ENCODE data around the gene TRIP13.
"Not testable (repeated sequence)": the region's sequence is repeated elsewhere in the genome, so short reads cannot be mapped to it uniquely, and the experiment has no call there.

TRIP13 gene

DNA sequence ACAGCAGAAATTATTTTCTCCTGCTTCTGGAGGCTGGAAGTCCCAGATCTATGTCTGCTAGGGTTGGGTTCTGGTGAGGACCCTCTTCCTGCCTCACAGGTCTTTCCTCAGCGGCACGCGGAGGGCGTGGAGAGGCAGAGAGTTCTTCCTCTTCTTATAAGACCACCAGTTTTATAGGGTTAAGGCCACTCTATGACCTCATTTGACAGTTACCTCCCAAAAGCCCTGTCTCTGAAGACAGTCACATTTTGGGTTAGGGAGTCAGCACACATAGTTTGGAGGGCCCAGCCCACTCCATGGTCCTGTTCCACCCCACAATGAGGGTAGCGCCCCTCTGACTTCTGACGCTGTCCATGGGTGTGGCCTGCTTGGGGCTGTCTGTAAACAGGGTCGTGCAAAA lies 46.7 kb downstream of the TRIP13 start:
- DNase-seq = no peak

DNA sequence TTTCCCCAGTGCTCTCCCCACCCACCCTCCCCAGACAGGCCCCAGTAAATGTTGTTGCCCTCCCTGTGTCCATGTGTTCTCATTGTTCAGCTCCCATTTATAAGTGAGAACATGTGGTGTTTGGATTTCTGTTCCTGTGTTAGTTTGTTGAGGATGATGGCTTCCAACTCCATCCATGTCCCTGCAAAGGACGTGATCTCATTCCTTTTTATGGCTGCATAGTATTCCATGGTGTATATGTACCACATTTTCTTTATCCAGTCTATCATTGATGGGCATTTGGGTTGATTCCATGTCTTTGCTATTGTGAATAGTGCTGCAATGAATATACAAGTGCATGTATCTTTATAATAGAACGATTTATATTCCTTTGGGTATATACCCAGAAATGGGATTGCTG lies 48.1 kb downstream of the TRIP13 start:
- DNase-seq = not testable (repeated sequence)

DNA sequence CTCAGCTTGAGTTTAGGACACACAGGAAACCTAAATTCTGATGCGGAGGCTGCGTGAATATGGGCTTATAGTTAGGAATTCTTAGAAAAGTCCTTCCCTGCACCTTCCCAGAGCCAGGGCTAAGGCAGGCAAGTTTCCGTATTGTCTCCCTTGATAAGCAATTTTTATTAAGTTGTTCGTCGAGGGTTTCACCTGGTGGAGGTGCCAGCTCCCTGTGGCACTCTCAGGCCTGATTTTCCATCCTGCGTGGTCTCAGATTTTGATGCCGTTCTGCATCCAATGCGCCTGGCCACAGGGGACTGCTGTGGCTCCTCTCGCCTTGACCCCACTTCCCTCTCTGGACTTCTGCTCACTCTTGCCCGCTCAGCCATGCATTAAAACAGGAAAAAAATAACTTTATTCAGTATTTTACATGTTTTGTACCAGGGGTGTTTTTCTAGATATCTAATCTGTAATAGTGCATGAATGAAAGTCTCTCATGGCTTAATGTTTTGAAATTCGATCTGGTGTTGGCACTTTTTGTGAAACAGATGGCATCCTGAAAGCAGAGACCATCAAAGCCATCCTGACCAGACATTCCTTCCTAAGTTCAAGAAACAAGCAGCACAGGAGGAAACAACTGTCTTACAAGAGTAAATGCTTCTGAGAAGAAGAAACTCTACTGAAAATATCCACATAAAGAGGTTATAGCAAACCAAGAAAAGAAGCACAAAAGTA lies 50.7 kb downstream of the TRIP13 start:
- no peak for DNase-seq

DNA sequence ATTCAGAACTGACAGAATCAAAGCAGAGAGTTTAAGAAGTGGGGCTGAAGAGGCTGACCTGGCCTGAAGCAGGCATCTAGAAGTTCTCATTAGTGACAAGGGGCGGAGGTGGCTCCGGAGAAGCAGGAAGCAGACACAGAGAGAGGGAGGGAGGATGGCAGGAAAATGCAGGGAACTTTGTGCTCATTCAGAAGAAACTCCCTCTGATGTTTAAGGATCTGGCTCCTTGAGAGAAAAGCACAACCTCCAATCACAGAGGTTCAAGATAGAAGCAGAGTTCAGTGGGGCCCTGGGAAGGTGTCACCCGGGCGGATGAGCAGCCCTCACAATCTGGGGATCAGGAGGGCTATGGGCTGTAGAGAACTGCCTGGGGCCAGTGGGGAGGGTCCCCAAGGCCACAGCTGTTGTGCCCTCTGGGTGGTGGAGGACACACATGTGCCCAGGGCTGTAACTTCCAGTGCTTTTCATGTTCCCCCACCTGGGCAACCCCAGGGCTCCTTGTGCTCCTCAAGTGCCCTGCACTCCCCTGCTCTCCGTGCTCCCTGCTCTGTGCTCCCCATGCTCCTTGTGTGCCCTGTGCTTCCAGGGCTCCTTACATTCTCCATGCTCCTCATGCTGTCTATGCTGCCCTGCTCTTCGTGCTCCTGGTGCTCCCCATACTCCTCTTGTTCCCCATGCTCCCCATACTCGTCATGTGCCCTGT lies 51.4 kb downstream of the TRIP13 start:
- DNase-seq = no peak

DNA sequence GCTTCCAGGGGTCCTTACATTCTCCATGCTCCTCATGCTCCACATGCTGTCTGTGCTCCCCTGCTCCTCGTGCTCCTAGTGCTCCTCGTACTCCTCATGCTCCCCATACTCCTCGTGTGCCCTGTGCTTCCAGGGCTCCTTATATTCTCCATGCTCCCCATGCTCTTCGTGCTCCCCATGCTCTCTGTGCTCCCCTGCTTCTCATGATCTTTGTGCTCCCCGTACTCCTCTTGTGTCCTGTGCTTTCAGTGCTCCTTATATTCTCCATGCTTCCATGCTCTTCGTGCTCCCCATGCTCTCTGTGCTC lies 51.9 kb downstream of the TRIP13 start:
- no peak for DNase-seq

DNA sequence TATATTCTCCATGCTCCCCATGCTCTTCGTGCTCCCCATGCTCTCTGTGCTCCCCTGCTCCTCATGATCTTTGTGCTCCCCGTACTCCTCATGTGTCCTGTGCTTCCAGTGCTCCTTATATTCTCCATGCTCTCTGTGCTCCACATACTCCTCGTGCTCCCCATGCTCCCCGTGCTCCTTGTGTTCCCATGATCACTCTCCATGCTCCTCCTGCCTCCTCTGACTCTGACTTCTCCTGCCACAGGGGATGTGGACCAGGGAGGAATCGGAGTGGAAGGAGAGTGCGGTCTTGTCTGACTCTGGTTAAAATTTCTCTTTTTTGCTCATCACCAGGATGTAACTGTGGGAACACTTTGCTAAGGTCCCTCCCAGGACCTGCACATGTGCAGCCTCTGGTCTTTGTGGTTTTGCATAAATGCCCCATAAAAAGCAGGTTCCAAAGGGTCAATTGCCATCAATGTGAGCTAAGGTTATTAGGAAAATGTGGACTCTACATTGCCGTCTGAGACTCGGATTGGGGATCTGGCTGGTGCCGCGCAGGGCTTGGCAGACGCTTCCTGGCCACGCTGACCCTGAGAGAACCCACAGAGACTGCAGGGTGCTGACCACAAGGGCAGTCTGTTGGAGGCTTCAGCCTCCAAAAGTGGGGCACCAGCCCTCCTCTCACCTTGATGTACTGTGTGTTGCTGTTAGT lies 52.5 kb downstream of the TRIP13 start:
- no peak for DNase-seq

DNA sequence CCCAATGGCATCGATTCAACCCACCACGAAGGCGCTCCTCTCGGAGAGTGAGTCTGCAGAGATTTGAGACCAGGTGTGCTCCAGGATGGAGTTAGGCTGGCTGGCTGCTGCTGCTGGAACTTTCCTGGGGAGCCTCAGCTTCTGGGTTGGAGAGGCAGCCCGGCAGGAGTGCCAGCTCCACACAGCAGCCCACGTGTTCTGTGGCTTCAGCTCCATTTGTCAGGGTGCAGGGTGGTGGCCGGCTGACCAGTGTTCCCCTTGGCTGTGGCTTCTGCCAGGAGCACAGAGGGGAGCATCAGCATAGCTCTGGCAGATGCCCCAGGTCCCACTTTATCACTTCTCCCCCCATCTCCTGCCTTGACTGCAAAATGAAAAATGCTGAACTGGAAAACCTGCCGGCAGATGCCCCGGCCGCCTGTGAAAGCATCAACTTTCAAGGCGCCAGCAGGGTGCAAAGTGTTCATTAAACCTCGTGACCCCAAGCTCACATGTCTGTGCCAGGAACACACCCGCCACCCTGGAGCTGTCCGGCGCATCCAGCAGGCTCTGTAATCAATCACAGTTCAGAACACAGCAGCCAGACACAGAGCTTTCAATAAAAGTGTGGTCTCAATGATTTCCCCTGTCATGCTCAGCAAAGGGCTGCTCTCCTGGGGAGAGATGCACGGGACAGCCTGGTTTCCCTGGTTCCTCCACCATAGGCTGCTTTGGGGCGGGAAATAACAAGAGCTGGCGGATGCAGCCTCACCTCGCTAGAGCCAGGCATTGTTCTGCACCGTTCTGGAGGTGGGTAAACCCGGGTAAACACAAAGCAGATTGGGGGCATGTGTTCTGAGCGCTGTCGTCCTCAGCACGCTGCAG lies 53.2 kb downstream of the TRIP13 start:
- no peak for DNase-seq

DNA sequence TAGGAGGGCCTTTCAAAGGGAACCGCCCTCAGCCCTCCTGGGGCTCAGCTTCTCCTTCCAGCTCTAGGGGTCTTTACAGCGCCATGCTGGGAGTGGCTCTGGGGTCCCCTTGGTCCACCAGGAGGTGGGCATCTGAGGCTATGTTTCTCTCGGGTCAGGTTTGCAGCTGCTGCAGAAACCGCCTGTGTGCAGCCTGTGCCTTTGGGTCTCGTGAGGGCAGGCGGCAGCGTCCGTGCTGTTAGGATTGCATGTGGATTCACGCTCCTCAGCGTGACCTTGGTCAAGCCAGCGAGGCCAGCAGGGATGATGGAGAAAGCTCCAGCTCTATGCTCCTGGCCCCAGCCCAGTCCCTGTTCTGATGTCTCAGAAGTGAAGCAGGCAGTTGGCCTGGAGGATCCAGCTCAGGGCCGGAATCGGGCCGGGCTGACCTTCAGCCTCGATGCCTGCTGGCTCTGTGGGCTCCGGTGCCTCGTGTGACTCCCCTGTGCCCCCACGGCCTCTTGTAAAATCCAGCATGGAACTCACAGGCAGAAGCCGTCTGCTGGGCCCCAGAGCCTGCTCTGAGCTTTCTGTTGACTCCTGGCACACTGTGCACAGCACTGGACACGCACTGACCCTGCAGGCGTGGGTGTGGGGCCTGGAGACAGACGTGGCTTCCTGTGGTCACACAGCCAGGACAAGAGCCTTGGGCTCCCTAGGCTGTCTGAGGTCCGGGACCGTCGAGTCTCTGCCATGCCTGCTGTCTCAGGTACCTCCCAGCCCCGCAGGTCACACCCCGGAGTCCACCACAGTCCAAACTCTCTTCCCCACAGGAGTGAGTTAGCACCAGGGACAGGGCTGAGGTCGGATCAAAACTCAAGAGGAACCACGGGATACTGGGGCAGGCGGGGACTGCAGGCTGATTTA lies 54.3 kb downstream of the TRIP13 start:
- no peak for DNase-seq

DNA sequence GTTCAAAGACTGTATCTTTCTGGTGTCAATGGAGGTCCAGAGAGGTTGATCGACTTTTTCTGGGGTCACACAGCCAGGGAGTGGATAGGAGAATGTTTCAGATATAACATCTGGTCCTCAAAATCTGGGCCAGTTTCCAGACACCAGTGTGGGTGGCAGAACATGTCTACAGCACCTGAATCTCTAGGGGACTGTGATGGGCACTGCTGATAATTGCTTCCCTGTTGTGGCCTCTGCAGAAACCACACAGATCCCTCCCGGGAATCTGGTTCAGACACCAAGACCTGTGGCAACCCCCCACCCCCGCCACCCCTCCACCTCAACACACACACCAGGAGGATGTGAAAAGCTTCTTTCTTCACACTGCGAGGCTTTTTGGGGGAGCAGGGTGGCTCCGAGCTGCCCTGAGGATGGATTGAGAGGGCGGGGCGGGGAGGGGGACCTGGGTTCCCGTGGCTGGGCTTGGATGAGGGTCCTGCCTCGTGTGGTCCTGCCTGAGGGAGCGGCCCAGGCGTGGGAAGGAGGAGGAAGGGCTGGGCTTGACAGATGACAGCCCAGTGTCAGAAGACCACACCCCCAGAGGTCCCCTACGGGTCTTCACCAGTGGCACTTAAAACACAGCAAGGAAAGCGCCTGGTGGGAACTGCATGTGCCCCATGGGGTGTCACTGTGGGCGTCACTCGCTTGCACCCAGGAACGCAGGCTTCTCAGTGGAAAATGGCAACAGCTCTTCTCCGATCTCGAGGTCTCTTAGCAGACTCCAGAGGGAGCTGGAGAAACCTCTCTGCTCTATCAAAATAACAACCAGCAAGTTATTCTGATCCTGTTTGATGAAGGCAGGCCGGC lies 55.2 kb downstream of the TRIP13 start:
- no peak for DNase-seq

DNA sequence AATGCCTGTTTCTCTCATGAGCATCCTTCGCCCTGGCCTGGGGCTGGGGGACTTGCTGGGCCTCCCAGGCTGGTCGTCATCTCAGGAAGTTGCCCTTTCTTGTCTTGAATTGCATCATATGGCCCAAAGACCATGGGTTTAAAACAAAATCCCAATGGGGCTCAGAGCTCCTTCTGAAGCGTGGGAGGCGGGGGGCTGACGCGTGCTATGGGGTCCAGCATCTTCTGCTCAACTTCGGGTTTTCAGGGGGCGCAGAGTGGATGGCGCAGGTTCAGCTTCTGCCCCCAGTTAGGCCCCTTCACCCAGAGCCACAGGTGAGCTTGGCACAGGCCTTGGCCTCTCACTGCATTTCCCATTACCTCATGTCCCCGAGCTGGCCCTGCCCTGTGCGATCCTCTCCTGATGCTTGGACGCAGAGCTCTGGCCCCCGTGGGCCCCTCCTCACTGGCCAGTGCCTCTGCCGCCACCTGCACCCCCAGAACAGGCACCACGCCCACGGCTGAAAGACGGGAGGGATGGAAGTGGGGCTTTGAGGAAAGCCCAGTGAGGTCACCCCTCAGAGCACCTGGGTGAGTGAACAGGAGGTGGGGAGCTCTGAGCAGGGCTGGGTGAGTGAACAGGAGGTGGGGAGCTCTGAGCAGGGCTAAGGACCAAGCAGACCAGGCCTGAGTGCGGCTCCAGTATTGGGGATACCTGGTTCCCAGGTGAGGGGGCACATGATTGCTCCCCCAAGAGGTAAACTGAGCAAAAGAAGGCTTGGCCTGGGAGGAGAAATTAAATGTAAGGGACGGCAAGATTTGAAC lies 56.0 kb downstream of the TRIP13 start:
- no peak for DNase-seq

DNA sequence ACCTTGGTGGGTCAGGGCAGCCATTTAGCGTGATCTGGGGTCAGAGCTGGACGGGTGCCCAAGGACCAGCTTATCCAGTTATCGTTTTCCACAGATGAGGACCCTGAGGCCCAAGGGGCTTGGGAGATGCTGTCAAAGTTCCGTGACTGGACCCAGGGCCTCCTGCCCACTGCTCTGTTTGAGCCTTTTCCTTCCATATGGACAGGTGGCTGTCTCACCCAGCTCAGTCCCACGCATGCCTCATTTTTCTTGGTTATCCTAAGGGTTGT lies 56.5 kb downstream of the TRIP13 start:
- no peak for DNase-seq

DNA sequence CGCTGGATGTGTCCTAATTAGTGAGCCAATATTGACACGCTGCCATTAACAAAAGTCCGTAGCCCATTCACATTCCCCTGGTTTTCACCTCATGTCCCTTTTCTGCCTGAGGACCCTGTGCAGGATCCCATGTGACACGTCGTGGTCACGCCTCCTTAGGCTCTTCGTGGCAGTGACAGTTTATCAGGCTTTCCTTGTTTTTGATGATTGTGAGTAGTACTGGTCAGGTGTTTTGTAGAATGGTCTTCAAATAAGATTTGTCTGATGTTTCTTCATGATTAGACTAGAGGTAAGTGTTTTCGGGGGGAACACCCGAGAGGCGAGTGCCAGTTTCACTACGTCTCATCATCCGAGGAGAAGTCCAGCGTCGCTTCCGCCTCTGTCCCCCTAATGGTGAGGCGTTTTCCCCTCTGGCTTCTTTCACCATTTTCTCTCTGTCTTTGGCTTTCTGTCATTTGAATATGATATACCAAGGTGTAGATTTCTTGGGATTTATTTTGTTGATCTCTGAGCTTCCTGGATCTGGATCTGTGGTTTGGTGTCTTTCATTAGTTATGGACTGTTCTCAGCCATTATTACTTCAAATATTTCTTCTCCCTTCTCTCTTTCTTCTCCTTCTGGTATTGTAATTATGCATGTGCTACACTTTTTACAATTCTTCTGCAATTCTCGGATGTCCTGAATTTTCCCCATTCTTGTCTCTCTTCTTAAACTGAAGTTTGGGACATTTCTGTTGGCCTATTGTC lies 57.3 kb downstream of the TRIP13 start:
- DNase-seq = no peak

DNA sequence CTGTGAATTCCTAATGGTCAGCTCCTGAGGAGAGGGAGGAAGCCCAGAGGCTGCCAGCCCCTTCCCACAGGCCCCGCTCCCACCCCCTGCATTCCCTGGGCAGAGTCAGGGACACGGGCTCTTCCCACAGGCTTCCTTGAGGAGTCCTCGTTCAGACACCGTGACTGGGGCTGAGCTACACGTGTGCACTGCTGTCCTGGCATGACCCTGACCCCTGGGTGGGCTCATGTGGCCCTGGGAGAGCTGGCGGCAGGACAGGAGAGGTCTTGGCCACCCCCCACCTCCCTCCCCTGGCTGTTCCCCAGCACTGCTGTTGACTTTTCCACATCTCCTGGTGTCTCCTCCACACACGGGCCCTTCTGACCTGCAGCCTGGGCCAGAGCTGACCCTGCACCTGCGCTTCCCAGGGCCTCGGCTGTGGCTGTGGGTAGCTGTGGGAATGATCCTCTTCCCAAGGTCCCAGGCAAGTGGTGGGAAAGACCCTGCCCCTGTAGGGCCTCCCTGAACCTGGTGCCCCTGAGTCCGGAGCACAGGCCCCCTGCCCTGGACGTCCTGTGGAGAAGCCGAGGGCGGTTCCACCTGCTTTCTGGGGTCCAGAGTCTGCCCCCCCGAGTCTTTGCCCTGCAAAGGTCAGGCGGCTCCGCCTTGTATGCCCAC lies 59.4 kb downstream of the TRIP13 start:
- DNase-seq = no peak

DNA sequence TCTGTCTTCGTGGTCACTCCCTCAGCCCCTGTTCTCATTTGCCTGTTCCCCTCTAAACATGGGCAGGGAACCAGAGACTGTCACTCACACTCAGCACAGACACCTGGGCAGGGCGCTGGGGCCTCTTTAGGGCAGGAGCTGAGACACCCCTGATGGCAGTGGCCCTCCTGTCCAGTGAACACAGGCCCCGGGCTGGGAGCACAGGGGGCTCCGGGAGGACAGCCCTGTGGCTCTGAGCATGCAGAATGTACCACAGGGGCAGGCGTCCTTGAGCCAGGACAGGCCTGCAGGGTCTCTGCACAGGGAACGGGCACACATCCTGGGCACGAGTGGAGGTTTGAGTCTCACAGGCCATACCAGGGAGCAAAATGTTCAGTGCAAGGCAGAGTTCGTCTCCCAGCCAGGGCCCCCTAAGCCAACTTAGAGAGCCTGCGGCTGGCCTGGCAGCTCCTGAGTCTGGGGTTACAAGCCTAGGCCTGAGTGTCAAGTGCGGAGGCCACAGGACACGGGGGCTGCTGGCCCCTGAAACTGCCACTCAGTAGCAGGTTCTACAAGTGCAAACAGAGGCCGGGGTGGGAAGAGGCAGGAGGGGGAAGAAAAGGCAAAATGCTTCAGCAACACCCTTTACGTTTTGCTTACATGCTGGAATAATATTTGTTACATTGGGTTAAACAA lies 60.0 kb downstream of the TRIP13 start:
- no peak for DNase-seq

DNA sequence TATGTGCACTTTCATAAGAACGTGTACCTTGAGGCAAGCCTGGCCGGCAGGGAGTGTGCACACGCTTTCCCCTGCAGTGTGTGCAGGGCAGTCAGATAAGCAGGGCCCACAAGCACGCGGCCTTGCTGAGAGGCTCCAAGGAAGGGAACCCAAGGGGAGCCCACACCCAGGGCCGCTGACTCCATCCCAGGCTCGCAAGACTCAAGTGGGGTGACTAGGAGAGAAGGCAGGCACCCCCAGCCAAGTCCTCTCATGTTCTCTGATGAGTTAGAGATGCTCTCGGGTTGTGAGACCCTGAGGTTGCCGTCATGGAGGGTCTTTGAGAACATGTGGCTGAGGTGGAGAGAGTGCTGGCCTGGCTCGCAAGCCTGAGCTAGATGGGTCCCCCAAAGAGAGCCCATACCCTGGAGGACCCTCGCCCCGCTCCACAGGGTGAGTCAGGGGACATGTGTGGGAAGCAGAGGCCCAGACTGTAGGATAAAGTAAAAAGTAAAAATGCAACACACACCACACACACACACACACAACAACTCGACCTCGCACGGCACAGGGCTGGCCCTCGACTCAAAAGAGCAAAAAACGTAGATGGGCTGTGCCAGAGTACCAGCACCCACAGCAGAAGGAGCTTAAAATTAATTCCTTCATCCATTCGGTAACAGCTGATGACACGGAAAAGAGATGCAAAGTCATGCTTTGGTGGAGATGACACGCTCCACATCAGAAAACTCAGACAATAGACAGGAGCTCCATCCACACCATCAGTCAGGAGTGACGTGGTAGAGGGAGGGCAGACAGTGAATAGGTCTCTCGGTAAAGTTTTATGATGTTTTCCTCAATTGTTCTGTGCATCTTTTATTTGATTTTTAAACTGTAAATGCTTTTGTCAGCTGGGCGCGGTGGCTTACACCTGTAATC lies 61.1 kb downstream of the TRIP13 start:
- DNase-seq = no peak

DNA sequence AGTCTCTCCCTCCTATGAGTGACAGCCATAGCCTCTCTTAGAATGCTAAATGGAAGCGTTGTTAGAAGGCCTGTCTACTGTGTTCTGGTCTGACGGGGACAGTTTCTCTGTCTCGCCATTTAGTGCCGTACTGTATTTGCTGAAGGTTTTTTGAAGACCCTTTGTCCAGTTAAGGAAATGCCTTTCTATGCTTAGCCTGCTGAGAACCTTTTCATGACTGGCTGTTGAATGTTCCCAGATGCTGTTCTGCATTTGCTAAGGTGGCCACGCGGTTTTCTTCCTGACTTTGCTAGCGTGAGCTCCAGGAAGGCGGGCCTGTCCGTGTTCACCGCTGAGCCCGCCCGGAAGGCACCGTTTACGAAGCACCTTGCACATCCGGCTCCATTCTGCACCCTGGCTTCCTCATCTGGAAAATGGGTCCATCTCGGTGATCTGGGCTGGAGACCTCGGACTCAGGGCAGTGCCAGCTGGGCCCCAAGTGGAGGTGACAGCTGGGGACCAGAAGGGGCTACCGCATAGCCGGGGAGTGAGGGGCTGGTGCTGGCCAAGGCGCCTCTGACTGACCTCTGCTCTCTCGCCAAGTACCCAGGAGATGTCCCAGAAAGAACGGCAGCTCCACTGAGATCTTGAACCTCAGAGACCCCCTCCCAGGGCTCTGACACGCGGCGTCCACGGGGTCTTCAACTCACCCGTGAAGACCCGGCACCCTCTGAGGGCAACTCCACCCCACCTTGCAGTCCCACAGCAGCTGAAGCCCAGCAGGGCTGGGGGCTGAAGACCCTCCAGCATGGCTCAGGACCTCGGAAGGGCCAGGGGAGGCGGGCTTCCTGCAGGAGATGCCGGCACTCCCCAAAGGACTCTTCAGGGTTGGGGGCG lies 63.4 kb downstream of the TRIP13 start:
- DNase-seq = no peak
